Epidermal melanocyte (primary cell): ENCODE data around the gene SLC7A14.

Source experiments
- DNase-seq: peaks from one replicate; pipeline ENCODE4 v3.0.0; 2011; ENCODE audit warnings: low spot score; ENCODE audit not compliant: insufficient read length

The SLC7A14 gene

GRCh38 chr3:170539897-170540296 is 46.0 kb downstream of the SLC7A14 start:
- no peak for DNase-seq

GRCh38 chr3:170536712-170537111 is 49.2 kb downstream of the SLC7A14 start:
- no peak for DNase-seq

DNA sequence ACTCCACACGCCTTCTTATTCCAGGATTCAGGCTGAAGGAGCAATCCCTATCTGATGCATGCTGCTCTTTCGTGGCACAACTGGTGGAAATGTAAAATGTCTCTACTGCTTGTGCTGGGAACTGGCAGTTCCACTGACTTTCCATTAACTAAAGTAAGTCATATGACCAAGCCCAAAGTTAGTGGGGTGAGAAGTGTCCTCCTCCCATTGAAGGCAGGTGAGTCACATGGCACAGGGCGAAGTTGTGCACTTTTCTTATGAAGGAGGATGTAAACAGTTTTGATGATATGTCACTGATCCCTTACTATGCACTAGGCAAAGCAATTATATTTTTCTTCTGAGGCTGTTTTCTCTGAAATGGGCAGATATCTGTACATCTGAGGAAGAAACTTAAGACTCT is 51.6 kb downstream of the SLC7A14 start:
- no peak for DNase-seq

GRCh38 chr3:170532573-170532972 is 53.3 kb downstream of the SLC7A14 start:
- DNase-seq = no peak

GRCh38 chr3:170531657-170532335 is 54.1 kb downstream of the SLC7A14 start:
- DNase-seq = no peak

- no peak for DNase-seq
These were observed 54.8 kb downstream of the SLC7A14 start for GRCh38 chr3:170531054-170531453.

DNA sequence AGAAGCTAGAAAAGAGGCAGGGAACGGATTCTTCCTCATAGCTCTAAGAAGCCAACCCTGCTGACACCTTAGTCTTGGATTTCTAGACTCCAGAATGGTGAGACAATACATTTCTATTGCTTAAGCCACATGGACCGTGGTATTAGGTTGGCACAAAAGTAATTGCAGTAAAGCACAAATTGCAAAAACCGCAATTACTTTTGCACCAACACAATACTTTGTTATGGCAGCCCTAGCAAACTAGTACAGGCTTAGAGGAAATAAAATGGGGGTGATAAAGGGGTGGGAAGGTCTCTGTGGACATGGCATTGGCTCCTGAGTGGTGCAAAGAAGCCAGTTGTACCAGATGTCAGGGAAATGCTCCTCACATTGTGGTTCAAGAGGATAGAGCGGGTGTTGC is 56.0 kb downstream of the SLC7A14 start:
- no peak for DNase-seq

GRCh38 chr3:170529346-170529745 is 56.5 kb downstream of the SLC7A14 start:
- DNase-seq = no peak

- DNase-seq = no peak
These were observed 57.1 kb downstream of the SLC7A14 start for GRCh38 chr3:170528726-170529125.

DNA sequence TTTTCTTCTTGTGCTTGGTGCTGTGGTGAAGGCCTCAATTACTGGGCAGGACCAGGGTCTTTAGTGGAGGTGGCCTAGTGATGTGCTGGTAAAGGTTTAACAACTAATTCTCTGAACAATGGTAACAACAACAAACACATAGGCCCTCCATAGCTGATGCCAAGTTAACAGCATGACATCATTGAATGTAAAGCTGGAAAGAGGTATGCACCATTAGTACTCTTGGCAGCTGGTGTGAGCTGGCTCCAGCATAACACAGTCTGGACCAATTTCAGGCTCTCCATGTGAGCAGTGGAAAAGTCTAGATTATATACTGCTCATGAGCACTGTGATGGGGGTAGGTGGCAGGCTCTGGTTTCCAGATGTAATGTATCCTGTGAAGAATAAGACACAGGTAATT is 61.8 kb downstream of the SLC7A14 start:
- DNase-seq = no peak

GRCh38 chr3:170523248-170523647 is 62.6 kb downstream of the SLC7A14 start:
- DNase-seq = no peak

- no peak for DNase-seq
These were observed 63.7 kb downstream of the SLC7A14 start for GRCh38 chr3:170522201-170522600.

DNA sequence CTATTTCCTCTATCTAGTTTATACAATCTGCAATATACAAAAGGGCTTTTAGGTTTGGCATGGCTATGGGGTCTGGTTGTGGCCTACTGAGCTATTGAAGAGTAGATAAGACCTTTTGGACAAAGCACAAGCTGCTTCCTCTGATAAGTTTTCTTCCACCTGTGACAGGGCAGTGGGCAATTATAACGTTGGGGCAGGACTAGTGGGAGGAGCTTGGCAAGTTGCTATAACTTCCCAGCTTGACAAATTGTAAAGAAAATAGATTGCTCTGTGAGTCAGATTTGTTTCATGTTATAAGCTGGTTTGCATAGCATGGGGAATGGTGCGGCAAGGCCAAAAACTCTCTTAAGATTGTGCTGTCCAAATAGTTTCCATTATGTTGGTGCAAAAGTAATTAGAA is 64.9 kb downstream of the SLC7A14 start:
- DNase-seq = no peak

DNA sequence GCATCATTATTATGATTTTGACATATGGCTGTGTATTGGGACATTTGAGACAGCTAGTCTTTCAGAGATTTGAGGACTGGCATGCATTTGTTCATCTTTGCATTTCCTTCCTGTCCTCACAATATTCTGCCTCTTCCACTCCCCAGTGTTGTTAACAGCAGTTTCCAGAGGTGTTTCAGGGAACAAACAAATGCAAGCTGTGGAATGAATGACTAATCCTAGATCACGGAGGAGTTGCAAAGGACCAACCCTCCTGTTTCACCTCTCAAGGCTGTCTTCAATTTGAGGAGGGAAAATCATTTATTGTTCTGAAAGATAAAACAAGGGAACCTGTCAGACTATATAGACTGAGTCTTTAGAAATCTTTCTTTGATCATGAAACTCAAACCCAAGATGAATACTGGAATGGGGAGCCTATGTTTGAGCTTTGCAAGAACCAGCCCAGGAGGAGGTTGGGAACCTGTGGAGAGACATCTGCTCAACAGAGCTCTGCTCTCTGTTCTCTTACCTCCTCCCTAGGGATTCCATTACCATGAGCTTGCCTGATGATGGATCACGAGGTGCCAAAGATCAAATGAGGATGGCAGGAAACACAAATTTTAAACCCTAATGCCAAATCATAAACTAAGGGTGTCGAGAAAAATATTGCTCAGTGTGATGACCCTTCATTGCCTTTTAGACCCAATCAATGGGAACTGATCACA is 68.5 kb downstream of the SLC7A14 start:
- no peak for DNase-seq

DNA sequence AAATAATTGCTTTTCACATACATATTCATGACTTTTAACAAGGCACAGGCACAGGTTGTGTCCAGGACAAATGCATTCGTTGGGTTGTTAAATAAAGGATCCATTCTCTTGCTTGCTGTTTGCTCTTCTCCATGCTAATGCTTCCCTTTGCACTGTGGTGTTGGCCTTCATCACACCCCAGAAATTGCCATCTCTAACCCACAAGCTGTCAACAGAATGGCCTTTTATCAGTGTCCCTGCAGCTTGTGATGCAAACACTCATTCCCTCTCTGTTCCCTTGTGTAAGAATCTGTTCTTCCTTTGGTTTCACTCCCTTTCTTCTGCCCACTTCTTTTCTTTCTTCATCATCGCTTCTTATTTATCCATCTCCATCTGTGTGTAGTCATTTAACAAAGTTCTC is 72.2 kb downstream of the SLC7A14 start:
- no peak for DNase-seq

GRCh38 chr3:170511371-170511770 is 74.5 kb downstream of the SLC7A14 start:
- DNase-seq = no peak

DNA sequence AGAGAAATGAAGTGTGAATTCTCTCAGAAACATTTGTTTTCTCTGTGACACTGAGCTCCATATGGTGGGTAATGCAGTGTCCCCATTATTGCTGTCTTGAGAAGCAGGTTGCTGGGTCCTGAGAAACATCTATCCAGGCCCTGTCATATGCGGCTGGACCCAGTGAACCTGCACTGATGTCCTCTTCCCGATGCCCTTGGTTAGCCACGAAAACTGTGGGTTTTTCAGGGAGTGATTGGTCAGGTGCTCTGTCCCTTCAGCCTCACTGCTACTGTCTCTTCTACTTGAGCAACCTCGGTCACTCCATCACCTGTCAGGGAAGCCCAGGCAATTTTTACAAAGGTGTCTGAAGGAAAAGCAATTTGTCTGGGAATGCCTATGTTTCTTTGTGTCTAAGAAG is 77.0 kb downstream of the SLC7A14 start:
- DNase-seq = no peak

- DNase-seq = no peak
These were observed 77.6 kb downstream of the SLC7A14 start for GRCh38 chr3:170508291-170508690.

- no peak for DNase-seq
These were observed 78.8 kb downstream of the SLC7A14 start for GRCh38 chr3:170507063-170507462.

DNA sequence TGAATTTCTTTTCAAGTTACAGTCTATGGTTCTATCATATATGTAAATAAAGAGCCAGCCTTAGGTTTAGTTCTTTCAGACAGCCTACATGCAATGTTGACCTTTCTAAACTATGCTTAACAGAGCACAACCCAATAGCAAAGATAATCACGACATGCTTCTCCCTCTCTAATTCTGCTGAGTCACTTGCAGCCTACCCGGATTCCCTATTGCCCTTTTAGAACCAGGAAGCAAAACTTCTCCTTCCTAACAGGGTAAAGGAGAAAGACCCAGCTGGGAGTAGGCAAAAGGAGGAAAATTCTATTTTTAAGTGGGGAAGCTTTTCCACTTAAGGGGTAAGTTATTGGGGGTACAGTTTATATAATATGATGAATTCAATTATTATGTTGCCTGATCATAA is 79.3 kb downstream of the SLC7A14 start:
- no peak for DNase-seq

DNA sequence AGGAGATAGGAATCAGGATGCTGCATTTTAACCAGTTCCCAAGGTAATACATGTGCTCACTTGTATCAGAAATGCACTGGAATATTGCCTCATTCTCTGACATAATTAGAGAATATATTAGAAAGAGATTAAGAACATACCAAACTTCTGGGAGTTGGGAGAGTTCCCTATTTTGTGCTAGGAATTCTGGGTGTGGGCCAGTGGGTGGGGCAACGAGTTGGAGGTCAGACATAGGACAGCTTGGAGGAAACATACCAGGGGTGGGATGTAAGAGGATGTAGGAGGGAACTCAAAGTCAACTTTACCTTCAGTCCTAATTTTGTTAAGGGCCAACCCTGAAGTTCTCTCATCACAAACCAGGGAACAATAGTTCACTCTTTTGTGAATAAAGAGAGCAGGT is 83.6 kb downstream of the SLC7A14 start:
- no peak for DNase-seq

DNA sequence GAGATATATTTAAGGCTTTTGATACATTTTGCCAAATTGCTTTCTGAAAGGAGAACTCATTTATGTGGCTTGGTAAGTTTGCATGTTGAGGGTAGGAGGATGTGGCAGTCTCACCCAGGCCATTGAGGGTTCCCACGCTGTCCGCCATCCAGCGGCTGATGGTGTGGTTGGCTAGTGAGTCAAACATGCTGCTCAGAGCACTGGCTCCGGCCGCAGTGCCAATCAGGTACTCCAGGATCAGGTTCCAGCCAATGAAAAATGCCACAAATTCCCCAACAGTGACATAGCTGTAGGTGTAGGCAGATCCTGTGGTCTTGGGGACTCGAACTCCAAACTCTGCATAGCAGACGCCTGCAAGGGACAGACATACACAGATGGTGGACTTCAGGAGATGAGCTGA is 84.9 kb downstream of the SLC7A14 start:
- DNase-seq = no peak

DNA sequence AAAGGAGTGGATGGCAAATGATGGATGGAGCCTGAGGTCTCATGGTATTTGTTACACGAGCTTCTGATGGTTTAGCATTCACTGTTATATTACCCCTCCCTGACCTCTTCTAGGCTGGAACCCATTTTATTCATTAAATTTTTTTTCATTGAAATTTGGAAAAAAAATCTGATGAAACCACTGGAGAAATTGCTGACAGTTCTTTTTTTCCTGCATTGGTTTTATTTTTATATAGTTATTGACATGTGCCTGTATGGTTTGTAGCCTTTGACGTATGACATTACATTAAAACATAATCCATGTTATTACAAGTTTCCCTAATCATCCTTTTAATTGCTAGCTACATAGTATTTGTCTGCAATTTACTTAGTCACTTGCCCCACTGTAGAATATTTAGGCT is 85.4 kb downstream of the SLC7A14 start:
- DNase-seq = no peak
